Neural progenitor cell (in vitro differentiated cells): ENCODE data around the gene ETFRF1.

Source experiments
- CTCF ChIP-seq: fragments of 200-600 bp; sonication (generic); IDR thresholded peaks from 2 replicates; pipeline ENCODE4 v1.5.1; 2017; ENCODE audit warnings: antibody characterized with exemption, mild to moderate bottlenecking
- EZH2 ChIP-seq: fragments of 200-600 bp; sonication (generic); IDR thresholded peaks from 2 replicates; pipeline ENCODE4 v1.6.1; 2017; ENCODE audit warnings: antibody characterized with exemption, mild to moderate bottlenecking, moderate library complexity

GRCh38 chr12:25182765-25183164 lies 12.3 kb upstream of the ETFRF1 start:
- TF ChIP-seq CTCF: no peak
- no peak for TF ChIP-seq EZH2
